Psoas muscle (tissue), 8 donors: ENCODE measurements around the gene IFNGR1. TPM values are rescaled to one million over a fixed set of nuclear protein-coding genes. Genes with fewer than 3 reads are reported as not detected.

Source experiments
- ATAC-seq, 4 donors: fragments of 200-7000 bp; cut with Tn5 transposase; one replicate each; pipeline ENCODE4 v1.9.1; 2020; ENCODE audit warnings: moderate library complexity in 3 of 4, mild to moderate bottlenecking in 2 of 4
- DNase-seq, 2 donors: peaks; one replicate each; pipeline ENCODE4 v3.0.0-alpha.2; 2020
- H3K27ac ChIP-seq: fragments of 200-600 bp; one replicate; pipeline ENCODE4 v1.8.0; 2022
- H3K27me3 ChIP-seq, 3 donors: fragments of 200-600 bp in 1 of 3; one replicate each; pipeline versions ENCODE4 v1.6.1 to v1.8.0; 2013 to 2022; ENCODE audit warnings: low read length in 2 of 3, mild to moderate bottlenecking in 2 of 3, moderate library complexity in 1 of 3; ENCODE audit not compliant: insufficient read depth in 3 of 3
- H3K36me3 ChIP-seq, 2 donors: fragments of 200-600 bp in 1 of 2; one replicate each; pipeline versions ENCODE4 v1.6.1 to v1.8.0; 2013 to 2022; ENCODE audit warnings: low read depth in 1 of 2, mild to moderate bottlenecking in 1 of 2, moderate library complexity in 1 of 2; ENCODE audit not compliant: insufficient read depth in 1 of 2
- H3K4me1 ChIP-seq: fragments of 200-600 bp; one replicate; pipeline ENCODE4 v1.8.0; 2022
- H3K4me3 ChIP-seq: fragments of 200-600 bp; one replicate; pipeline ENCODE4 v1.8.0; 2022; ENCODE audit warnings: mild to moderate bottlenecking
- H3K9me3 ChIP-seq: fragments of 200-600 bp; one replicate; pipeline ENCODE4 v1.8.0; 2022
- WGBS, 3 donors: extraction: QIAGEN DNeasy Blood & Tissue Kit; methylation state at CpG; one replicate each; pipeline versions ENCODE4 v1.1.6 to v1.1.7; 2013; 5-methylcytosine and 5-hydroxymethylcytosine counted together
- intact Hi-C, 2 donors: fragments of 100-400 bp; cut with DNase I; formaldehyde crosslinking; loops; one replicate each; pipeline versions ENCODE4 v1.11.0 to v1.14.2; 2022
- polyA plus RNA-seq, 3 donors: library from polyadenylated mRNA; stranded (reverse); fragments of 200-250 nt; gene quantifications; one replicate each; pipeline ENCODE4 v1.2.3, GENCODE V29; 2013
- total RNA-seq, 4 donors: library from RNA; stranded (reverse); fragmentation: NEBNext Ultra II Directional in 2 of 4; extraction: Animal tissue kit (Norgen Biotek cat#: 25700) in 2 of 4; gene quantifications; one replicate each; pipeline versions ENCODE4 v1.2.1 to v1.2.4, GENCODE V29; 2021 to 2023
- TF ChIP-seq, protein P1 (sequence below): fragments of 200-600 bp; IDR thresholded peaks from one replicate; pipeline ENCODE4 v1.8.0; 2022; ENCODE audit warnings: antibody characterized with exemption
- donor health status: healthy with polysubstance abuse.
- donor health status: DM: no; HTN: no; CAD: no; lungs with moderate emphysema.
- donor health status: Bipolar disorder and iron deficiency.
- donor health status: healthy.
- donor health status: DM: yes; HTN: yes; CAD: no.
- donor health status: DM: no; HTN: no; CAD: no.
- donor health status: DM: no; HTN: no; CAD: no.
- donor health status: DM: yes; HTN: yes; CAD: no.

The IFNGR1 gene
- total and polyA plus RNA-seq, 7 donors: 36.9 to 122 (median 50.7) TPM

DNA sequence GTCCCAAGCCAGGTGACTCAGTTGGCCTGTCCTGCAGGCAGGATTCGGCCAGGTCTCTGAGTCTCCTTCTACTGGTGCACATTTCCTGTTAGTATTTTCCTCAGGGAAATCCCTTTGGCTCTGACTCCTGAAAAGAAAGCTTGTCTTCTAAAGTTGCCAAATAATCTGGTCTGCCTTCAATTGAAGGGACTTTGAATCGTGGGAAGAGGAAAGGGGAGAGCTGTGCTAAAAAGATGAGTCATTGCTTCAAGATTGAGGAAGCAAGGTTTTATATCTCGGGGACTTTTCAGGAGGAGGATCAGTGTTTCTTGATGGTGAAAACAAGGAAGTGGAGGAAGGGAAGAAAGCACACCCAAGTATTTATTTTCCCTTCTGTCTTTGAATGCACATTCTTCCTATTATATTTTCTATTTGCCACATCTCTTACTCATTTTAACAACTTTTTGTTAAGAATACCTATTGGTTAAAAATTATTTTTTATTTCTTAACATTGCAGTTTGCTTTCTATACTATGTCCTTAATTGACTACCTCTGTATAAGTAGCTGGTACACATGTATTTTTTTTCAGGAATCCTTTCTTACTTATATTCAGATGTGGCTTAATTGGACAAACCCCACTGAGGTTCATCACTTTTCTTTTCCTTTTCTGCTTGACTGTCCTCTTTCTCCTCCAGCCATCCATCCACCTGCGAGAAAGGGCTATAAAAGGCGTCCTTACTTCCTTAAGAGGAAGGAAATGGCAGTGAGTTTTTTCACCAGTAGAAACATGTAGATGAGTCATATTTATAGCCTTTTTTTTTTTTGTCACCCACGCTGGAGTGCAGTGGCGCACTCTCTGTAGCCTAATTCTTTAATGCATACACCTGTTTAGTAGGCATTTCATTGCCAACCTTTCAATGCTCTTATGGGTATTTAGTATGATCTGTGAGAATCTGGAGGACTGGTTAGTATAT, 15.0 kb upstream of the IFNGR1 start:
- Histone ChIP-seq H3K27me3 (no peaks in the 10 kb centered on the region), H3K4me1 (peaks cover 14% of the 10 kb centered on the region), H3K9me3 (no peaks in the 10 kb centered on the region), H3K27ac (peak overlapping the region; percentile 52), H3K36me3 (no peaks in the 10 kb centered on the region), H3K4me3 (no peak overlapping the region)
- ATAC-seq (peak; percentile 40 to 83 (median 73)), DNase-seq (peak; percentile 56 to 67)
- 35 to 45% (median 39%) methylated on average over 7 of the region's 7 CpGs for WGBS, 3 donors
- intact Hi-C loops: no loop called here
- TF ChIP-seq, protein P1, sequence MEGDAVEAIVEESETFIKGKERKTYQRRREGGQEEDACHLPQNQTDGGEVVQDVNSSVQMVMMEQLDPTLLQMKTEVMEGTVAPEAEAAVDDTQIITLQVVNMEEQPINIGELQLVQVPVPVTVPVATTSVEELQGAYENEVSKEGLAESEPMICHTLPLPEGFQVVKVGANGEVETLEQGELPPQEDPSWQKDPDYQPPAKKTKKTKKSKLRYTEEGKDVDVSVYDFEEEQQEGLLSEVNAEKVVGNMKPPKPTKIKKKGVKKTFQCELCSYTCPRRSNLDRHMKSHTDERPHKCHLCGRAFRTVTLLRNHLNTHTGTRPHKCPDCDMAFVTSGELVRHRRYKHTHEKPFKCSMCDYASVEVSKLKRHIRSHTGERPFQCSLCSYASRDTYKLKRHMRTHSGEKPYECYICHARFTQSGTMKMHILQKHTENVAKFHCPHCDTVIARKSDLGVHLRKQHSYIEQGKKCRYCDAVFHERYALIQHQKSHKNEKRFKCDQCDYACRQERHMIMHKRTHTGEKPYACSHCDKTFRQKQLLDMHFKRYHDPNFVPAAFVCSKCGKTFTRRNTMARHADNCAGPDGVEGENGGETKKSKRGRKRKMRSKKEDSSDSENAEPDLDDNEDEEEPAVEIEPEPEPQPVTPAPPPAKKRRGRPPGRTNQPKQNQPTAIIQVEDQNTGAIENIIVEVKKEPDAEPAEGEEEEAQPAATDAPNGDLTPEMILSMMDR: no peak

DNA sequence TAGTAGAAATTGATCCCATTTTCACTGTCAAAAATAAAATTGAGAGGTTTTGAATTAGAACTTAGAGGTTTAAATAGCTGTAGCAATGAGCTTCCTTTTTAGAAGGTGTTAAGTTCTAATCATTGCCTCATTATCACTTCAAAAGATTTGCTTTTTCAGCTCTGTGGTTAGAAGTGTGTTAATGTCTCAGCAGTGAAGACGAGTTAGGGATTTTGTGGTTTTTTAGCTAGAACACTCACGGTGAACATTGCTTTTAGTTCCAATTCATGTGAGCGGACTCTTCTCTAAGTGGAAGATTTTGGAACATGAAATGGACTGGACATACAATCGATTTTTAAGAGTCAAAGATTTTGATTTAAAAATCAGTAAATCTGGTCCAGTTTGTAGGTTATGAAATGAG, 12.7 kb upstream of the IFNGR1 start:
- H3K9me3 ChIP-seq: no peaks in the 10 kb centered on the region
- H3K36me3 ChIP-seq: no peaks in the 10 kb centered on the region
- intact Hi-C loops: no loop called here
- WGBS, 3 donors: 74 to 83% (median 76%) methylated on average over 4 of the region's 4 CpGs
- TF ChIP-seq, protein P1: no peak
- ATAC-seq (no peak), DNase-seq (no peak)
- H3K27me3 ChIP-seq: no peaks in the 10 kb centered on the region
- peaks cover 14% of the 10 kb centered on the region for H3K4me1 ChIP-seq
- H3K4me3 ChIP-seq: no peak overlapping the region
- no peak overlapping the region for H3K27ac ChIP-seq

DNA sequence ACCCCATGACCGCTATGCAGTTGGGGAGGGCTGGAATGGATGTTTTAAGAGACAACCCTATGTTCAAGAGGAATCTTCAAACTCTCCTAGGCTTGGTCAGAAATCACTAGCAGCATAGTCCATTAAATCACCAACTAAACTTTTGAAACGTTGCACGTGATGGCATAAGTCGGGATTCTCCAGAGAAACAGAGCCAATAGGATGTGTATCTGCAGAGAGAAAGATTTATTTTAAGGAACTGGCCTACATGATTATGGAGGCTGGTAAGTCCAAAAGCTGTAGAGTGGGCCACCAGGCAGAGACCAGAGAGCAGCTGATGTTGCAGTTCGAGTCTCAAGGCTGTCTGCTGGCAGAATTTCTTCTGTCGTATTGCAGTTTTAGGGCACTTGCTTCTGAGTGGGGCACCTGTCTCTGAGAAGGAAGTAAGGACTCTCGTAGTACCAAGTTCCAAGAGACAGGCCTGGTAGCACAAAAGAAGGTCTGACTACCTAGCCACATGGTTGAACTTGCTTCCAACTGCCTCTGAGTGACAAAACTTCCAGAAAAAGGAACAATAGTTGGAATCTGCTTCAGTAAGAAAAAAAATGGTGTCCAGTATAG, 11.9 kb upstream of the IFNGR1 start:
- H3K9me3 ChIP-seq: no peaks in the 10 kb centered on the region
- 91 to 93% (median 92%) methylated on average over 7 of the region's 7 CpGs for WGBS, 3 donors
- TF ChIP-seq, protein P1: no peak
- ATAC-seq: no peak
- H3K4me3 ChIP-seq: no peak overlapping the region
- no peak for DNase-seq
- intact Hi-C loops: no loop called here
- peaks cover 14% of the 10 kb centered on the region for H3K4me1 ChIP-seq
- no peaks in the 10 kb centered on the region for H3K36me3 ChIP-seq
- no peaks in the 10 kb centered on the region for H3K27me3 ChIP-seq
- no peak overlapping the region for H3K27ac ChIP-seq

DNA sequence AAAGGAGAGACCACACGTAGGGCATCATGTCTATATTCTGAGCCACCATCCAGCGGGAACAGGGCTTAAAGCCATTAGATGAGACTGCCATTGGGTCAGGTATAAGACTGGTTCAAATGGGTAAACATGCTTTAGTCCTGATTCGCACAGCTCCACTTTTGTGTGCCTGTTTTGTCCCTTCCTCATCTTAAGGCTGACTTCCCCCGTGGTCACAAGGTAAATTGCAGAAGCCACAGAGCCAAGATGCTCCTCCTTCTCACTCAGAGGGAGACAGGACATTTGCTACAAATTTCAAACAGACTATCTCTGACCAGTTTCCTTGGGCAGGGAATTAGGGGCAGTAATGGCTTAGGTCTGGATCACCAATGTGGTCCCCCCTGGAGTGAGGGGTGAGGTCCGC, 11.4 kb upstream of the IFNGR1 start:
- Histone ChIP-seq H3K36me3 (no peaks in the 10 kb centered on the region), H3K4me1 (peaks cover 14% of the 10 kb centered on the region), H3K27me3 (no peaks in the 10 kb centered on the region), H3K9me3 (no peaks in the 10 kb centered on the region), H3K27ac (no peak overlapping the region), H3K4me3 (no peak overlapping the region)
- ATAC-seq (no peak), DNase-seq (no peak)
- TF ChIP-seq, protein P1: no peak
- intact Hi-C loops: no loop called here
- 87 to 92% (median 90%) methylated on average over 5 of the region's 5 CpGs for WGBS, 3 donors
